Ectodermal cell (in vitro differentiated cells): ENCODE results near the gene HSPA12A.

ENCODE experiments used
- H3K27ac ChIP-seq: 2 replicates; pipeline ENCODE4 v1.7.0; 2013; ENCODE audit warnings: mild to moderate bottlenecking, low read depth, low read length; ENCODE audit not compliant: insufficient read depth, poor library complexity, severe bottlenecking
- H3K27me3 ChIP-seq: 2 replicates; pipeline ENCODE4 v1.7.0; 2013; ENCODE audit warnings: mild to moderate bottlenecking, low read length; ENCODE audit not compliant: insufficient read depth, control insufficient read depth, poor library complexity, severe bottlenecking
- H3K36me3 ChIP-seq: one replicate; pipeline ENCODE4 v1.7.0; 2013; ENCODE audit warnings: low read length; ENCODE audit not compliant: control insufficient read depth, insufficient read depth
- H3K4me1 ChIP-seq: one replicate; pipeline ENCODE4 v1.7.0; 2013; ENCODE audit warnings: low read length; ENCODE audit not compliant: control insufficient read depth, insufficient read depth
- H3K4me3 ChIP-seq: 2 replicates; pipeline ENCODE4 v1.7.0; 2013; ENCODE audit warnings: low read depth, low read length, control low read depth; ENCODE audit not compliant: insufficient read depth
- H3K9me3 ChIP-seq: 2 replicates; pipeline ENCODE4 v1.7.0; 2013; ENCODE audit warnings: mild to moderate bottlenecking, low read length, moderate library complexity; ENCODE audit not compliant: control insufficient read depth
- WGBS, 2 experiments: methylation state at CpG; one replicate each; pipeline ENCODE4 v1.1.7; 2013; ENCODE audit warnings: missing lambda C conversion rate in 2 of 2; 5-methylcytosine and 5-hydroxymethylcytosine counted together

HSPA12A gene

GRCh38 chr10:116684781-116685180 lies 57.6 kb downstream of the HSPA12A start:
- WGBS, 2 experiments, result 94 to 96% methylated on average over 5 of the region's 5 CpGs
- H3K36me3 ChIP-seq, result no peaks in the 10 kb centered on the region
- peaks cover 3% of the 10 kb centered on the region for H3K4me1 ChIP-seq
- no peak overlapping the region for H3K27ac ChIP-seq
- H3K4me3 ChIP-seq, result no peak overlapping the region
- no peaks in the 10 kb centered on the region for H3K9me3 ChIP-seq
- H3K27me3 ChIP-seq, result no peaks in the 10 kb centered on the region

GRCh38 chr10:116683821-116684220 lies 58.5 kb downstream of the HSPA12A start:
- H3K27me3 ChIP-seq, result no peaks in the 10 kb centered on the region
- no peaks in the 10 kb centered on the region for H3K9me3 ChIP-seq
- H3K36me3 ChIP-seq, result no peaks in the 10 kb centered on the region
- no peak overlapping the region for H3K4me3 ChIP-seq
- peaks cover 3% of the 10 kb centered on the region for H3K4me1 ChIP-seq
- 91% methylated on average over 11 of the region's 11 CpGs for WGBS, 2 experiments
- H3K27ac ChIP-seq, result no peak overlapping the region

- 95 to 97% methylated on average over 9 of the region's 9 CpGs for WGBS, 2 experiments
- H3K4me3 ChIP-seq, result no peak overlapping the region
- no peak overlapping the region for H3K27ac ChIP-seq
- H3K36me3 ChIP-seq, result no peaks in the 10 kb centered on the region
- H3K4me1 ChIP-seq, result peaks cover 2% of the 10 kb centered on the region
- no peaks in the 10 kb centered on the region for H3K9me3 ChIP-seq
- H3K27me3 ChIP-seq, result no peaks in the 10 kb centered on the region
These were observed 59.2 kb downstream of the HSPA12A start for GRCh38 chr10:116683166-116683565.

DNA sequence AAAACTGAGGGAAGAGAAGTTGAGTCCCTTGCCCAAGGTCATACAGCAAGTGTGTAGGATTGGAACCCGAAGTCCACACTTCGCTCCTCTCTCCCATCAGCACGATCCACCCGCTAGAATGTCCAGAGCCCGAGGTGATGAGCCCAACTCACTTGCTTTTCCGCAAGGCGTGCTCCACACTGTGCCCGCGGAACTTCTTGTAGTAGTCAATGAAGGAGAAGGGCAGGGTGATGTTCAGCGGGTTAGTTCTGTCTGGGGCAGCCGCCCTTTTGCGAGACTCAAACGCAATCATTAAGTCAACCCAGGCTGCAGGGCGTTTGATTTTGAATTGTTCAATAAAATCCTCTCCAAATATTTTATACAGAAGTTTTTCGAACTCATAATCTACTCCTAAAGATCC lies 63.0 kb downstream of the HSPA12A start:
- 94 to 95% methylated on average over 15 of the region's 15 CpGs for WGBS, 2 experiments

GRCh38 chr10:116676633-116677032 lies 65.7 kb downstream of the HSPA12A start:
- Histone ChIP-seq H3K27ac (no peak overlapping the region), H3K4me1 (no peaks in the 10 kb centered on the region), H3K27me3 (no peaks in the 10 kb centered on the region), H3K9me3 (no peaks in the 10 kb centered on the region), H3K36me3 (no peaks in the 10 kb centered on the region), H3K4me3 (no peak overlapping the region)
- WGBS, 2 experiments, result 88% methylated on average over 8 of the region's 8 CpGs

More for the DNA sequence above, 63.0 kb downstream of the HSPA12A start:
- H3K27me3 ChIP-seq, result no peaks in the 10 kb centered on the region
- no peaks in the 10 kb centered on the region for H3K9me3 ChIP-seq
- H3K27ac ChIP-seq, result no peak overlapping the region
- no peaks in the 10 kb centered on the region for H3K4me1 ChIP-seq
- H3K36me3 ChIP-seq, result no peaks in the 10 kb centered on the region
- no peak overlapping the region for H3K4me3 ChIP-seq

- Histone ChIP-seq H3K27ac (no peak overlapping the region), H3K9me3 (no peaks in the 10 kb centered on the region), H3K27me3 (no peaks in the 10 kb centered on the region), H3K36me3 (no peaks in the 10 kb centered on the region), H3K4me1 (no peaks in the 10 kb centered on the region), H3K4me3 (no peak overlapping the region)
- 89 to 92% methylated on average over 11 of the region's 11 CpGs for WGBS, 2 experiments
These were observed 66.2 kb downstream of the HSPA12A start for GRCh38 chr10:116676118-116676517.

- no peaks in the 10 kb centered on the region for H3K27me3 ChIP-seq
- no peak overlapping the region for H3K27ac ChIP-seq
- WGBS, 2 experiments, result 95 to 96% methylated on average over 32 of the region's 32 CpGs
- H3K9me3 ChIP-seq, result no peaks in the 10 kb centered on the region
- no peaks in the 10 kb centered on the region for H3K4me1 ChIP-seq
- H3K36me3 ChIP-seq, result no peaks in the 10 kb centered on the region
- H3K4me3 ChIP-seq, result no peak overlapping the region
These were observed 67.4 kb downstream of the HSPA12A start for GRCh38 chr10:116674901-116675423.

DNA sequence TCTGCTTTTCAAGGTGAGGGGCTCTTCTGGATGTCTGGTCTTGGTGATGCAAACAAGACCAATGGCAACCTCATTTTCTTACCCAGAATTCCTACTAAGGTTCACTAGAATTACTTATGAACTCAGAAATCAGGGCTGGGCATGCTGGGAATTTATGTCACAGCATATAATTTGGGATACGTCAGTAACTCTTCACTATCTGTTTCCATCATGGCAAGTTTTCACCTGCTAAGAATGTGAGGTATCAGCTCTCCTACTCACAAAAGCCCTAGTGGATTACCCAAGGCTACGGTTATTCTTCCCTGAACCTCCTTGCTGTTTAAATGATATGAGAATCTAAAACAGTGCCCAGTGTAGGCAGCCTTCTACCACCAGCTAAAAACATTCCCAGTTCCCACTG lies 68.5 kb downstream of the HSPA12A start:
- no peaks in the 10 kb centered on the region for H3K9me3 ChIP-seq
- H3K4me3 ChIP-seq, result no peak overlapping the region
- WGBS, 2 experiments, result 91% methylated on average over 2 of the region's 2 CpGs
- no peaks in the 10 kb centered on the region for H3K4me1 ChIP-seq
- H3K27me3 ChIP-seq, result no peaks in the 10 kb centered on the region
- no peak overlapping the region for H3K27ac ChIP-seq
- H3K36me3 ChIP-seq, result no peaks in the 10 kb centered on the region

- no peaks in the 10 kb centered on the region for H3K36me3 ChIP-seq
- no peaks in the 10 kb centered on the region for H3K4me1 ChIP-seq
- no peak overlapping the region for H3K4me3 ChIP-seq
- no peak overlapping the region for H3K27ac ChIP-seq
- WGBS, 2 experiments, result 94 to 97% methylated on average over 5 of the region's 5 CpGs
- no peaks in the 10 kb centered on the region for H3K27me3 ChIP-seq
- H3K9me3 ChIP-seq, result no peaks in the 10 kb centered on the region
These were observed 69.5 kb downstream of the HSPA12A start for GRCh38 chr10:116672891-116673290.

DNA sequence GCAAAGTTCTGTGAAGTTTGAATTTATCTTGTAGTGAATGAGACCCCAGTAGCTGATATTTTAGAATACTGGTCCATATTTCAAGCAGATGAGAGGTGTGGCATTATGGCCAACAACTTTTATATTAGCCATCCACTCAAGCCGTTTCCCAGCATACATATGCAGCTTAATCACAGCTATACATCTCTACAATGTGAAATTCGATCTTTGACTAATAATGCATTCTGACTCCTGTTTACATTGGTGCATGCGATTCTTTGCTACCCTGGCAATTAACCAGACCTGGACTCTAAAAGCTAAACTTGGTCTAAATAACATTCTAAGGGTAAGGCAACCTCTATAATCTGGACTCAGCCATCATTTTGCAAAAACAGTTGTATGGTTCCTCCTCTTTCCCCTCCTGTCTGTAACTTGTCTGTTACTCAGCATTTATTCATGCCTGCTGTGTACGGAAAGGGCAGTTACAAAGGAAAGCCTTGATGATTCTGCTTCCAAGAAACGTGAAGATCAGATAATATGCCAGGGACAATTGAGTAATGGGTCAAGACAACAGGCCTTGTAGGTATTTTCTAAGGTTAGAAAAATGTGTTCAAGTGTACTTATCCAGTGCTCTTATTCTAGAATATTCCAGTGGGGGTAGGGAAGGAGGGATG lies 71.0 kb downstream of the HSPA12A start:
- H3K27ac ChIP-seq, result no peak overlapping the region
- H3K9me3 ChIP-seq, result no peaks in the 10 kb centered on the region
- H3K36me3 ChIP-seq, result no peaks in the 10 kb centered on the region
- no peaks in the 10 kb centered on the region for H3K27me3 ChIP-seq
- no peak overlapping the region for H3K4me3 ChIP-seq
- no peaks in the 10 kb centered on the region for H3K4me1 ChIP-seq
- 88 to 89% methylated on average over 5 of the region's 5 CpGs for WGBS, 2 experiments
